Measurements from ENCODE around the gene IGSF3.
"Not testable (repeated sequence)": the region's sequence is repeated elsewhere in the genome, so short reads cannot be mapped to it uniquely, and the experiment has no call there.

DNA sequence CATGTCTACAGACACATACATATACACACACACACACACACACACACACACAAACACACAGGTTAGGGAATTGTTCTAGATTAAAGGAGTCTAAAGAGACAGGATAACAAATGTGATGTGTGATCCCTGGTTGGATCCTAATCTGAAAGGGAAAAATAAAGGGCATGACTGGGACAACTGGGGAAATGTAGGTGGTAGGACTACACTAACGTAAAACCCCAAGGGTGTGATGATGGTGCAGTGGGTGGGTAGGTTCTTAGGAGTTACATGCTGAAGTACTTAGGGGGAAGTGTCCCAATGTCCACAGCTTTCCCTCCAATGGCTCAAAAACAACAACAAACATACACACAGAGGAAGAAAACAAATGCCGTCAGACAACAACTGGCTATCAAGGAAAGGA lies 68.2 kb downstream of the IGSF3 start:
- TF ChIP-seq, protein P1, sequence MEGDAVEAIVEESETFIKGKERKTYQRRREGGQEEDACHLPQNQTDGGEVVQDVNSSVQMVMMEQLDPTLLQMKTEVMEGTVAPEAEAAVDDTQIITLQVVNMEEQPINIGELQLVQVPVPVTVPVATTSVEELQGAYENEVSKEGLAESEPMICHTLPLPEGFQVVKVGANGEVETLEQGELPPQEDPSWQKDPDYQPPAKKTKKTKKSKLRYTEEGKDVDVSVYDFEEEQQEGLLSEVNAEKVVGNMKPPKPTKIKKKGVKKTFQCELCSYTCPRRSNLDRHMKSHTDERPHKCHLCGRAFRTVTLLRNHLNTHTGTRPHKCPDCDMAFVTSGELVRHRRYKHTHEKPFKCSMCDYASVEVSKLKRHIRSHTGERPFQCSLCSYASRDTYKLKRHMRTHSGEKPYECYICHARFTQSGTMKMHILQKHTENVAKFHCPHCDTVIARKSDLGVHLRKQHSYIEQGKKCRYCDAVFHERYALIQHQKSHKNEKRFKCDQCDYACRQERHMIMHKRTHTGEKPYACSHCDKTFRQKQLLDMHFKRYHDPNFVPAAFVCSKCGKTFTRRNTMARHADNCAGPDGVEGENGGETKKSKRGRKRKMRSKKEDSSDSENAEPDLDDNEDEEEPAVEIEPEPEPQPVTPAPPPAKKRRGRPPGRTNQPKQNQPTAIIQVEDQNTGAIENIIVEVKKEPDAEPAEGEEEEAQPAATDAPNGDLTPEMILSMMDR (conservative IDR thresholded peaks at IDR 0.05 in 1 of 2, IDR thresholded peaks at IDR 0.05 in 1 of 2; ENCODE audit: low read depth in 1 of 2, low read length in 2 of 2): not testable (repeated sequence)
- not testable (repeated sequence) for TF ChIP-seq EZH2 (IDR thresholded peaks at IDR 0.05; ENCODE audit: low read length, missing control alignments)
